Ishikawa (cell line): ENCODE results near the gene LCN15.

Experiments used
- CEBPB ChIP-seq: IDR thresholded peaks from 2 replicates; pipeline ENCODE4 v1.6.1; 2012
- CREB1 ChIP-seq: IDR thresholded peaks from 2 replicates; pipeline ENCODE4 v1.6.1; 2012; ENCODE audit warnings: low read depth
- EGR1 ChIP-seq: IDR thresholded peaks from 2 replicates; pipeline ENCODE4 v1.6.1; 2012
- EP300 ChIP-seq: IDR thresholded peaks from 2 replicates; pipeline ENCODE4 v1.6.1; 2012; ENCODE audit warnings: borderline replicate concordance
- FOXM1 ChIP-seq: IDR thresholded peaks from 2 replicates; pipeline ENCODE4 v1.6.1; 2012; ENCODE audit warnings: low read depth, borderline replicate concordance
- MAX ChIP-seq: IDR thresholded peaks from 2 replicates; pipeline ENCODE4 v1.6.1; 2012
- NFIC ChIP-seq: IDR thresholded peaks from 2 replicates; pipeline ENCODE4 v1.6.1; 2012
- RAD21 ChIP-seq: IDR thresholded peaks from 2 replicates; pipeline ENCODE4 v1.6.1; 2012; ENCODE audit warnings: low read depth
- REST ChIP-seq: IDR thresholded peaks from 2 replicates; pipeline ENCODE4 v1.6.1; 2012; ENCODE audit warnings: low read depth, mild to moderate bottlenecking
- TAF1 ChIP-seq: IDR thresholded peaks from 2 replicates; pipeline ENCODE4 v1.6.1; 2012; ENCODE audit warnings: low read depth, mild to moderate bottlenecking
- TCF12 ChIP-seq: IDR thresholded peaks from 2 replicates; pipeline ENCODE4 v1.6.1; 2012; ENCODE audit warnings: low read depth
- TEAD4 ChIP-seq: IDR thresholded peaks from 2 replicates; pipeline ENCODE4 v1.6.1; 2012
- USF1 ChIP-seq: IDR thresholded peaks from 2 replicates; pipeline ENCODE4 v1.6.1; 2012
- YY1 ChIP-seq: IDR thresholded peaks from 2 replicates; pipeline ENCODE4 v1.6.1; 2012; ENCODE audit warnings: low read depth
- ZBTB7A ChIP-seq: IDR thresholded peaks from 2 replicates; pipeline ENCODE4 v1.6.1; 2012; ENCODE audit warnings: low read depth

Gene LCN15

GRCh38 chr9:136799854-136800657 lies 35.7 kb upstream of the LCN15 start:
- no peak for TF ChIP-seq USF1
- TF ChIP-seq TEAD4, result 0 out of 2 replicates have a peak, but pooled peaks have one; percentile 14
- TF ChIP-seq REST, result no peak
- TF ChIP-seq YY1, result 0 out of 2 replicates have a peak, but pooled peaks have one; percentile 25
- no peak for TF ChIP-seq EGR1
- TF ChIP-seq TAF1, result peak; percentile 19; the same call in 1 of the 2 replicates
- TF ChIP-seq RAD21, result no peak
- TF ChIP-seq CREB1, result 0 out of 2 replicates have a peak, but pooled peaks have one; percentile 12
- TF ChIP-seq MAX, result peak; percentile 98
- TF ChIP-seq NFIC, result no peak
- 0 out of 2 replicates have a peak, but pooled peaks have one; percentile 29 for TF ChIP-seq TCF12

- TF ChIP-seq FOXM1 (no peak), TCF12 (no peak), ZBTB7A (0 out of 2 replicates have a peak, but pooled peaks have one; percentile 35)
These were observed 34.9 kb upstream of the LCN15 start for GRCh38 chr9:136799079-136799853.

- TF ChIP-seq EP300 (no peak), ZBTB7A (no peak), REST (no peak), TAF1 (no peak), CEBPB (no peak), RAD21 (no peak), TEAD4 (no peak)
These were observed 34.4 kb upstream of the LCN15 start for GRCh38 chr9:136798708-136799078.

GRCh38 chr9:136796238-136796774 lies 32.0 kb upstream of the LCN15 start, which contains the start of gene CCDC183:
TSS of gene CCDC183 (plus strand) at chr9:136796338. CDS start at chr9:136796398, 60 bp downstream.
- no peak for TF ChIP-seq ZBTB7A
- no peak for TF ChIP-seq TCF12
- TF ChIP-seq CEBPB, result no peak

GRCh38 chr9:136795000-136795348 lies 30.7 kb upstream of the LCN15 start:
- TF ChIP-seq EGR1 (no peak), TEAD4 (no peak), NFIC (no peak), TAF1 (no peak), FOXM1 (no peak), REST (no peak), CREB1 (no peak), USF1 (no peak), TCF12 (no peak), YY1 (no peak), MAX (no peak), CEBPB (no peak), RAD21 (no peak), ZBTB7A (no peak)
